K562 (cell line): ENCODE results near the gene MED16. TPM values are rescaled to one million over a fixed set of nuclear protein-coding genes. Genes with fewer than 3 reads are reported as not detected.

Experiments
- ZNF24 ChIP-seq: fragments of 450-650 bp; IDR thresholded peaks from 2 replicates; pipeline ENCODE4 v1.6.1; 2016
- polyA plus RNA-seq, 8 experiments: library from polyadenylated mRNA; depleted of rRNA in 4 of 8; stranded (reverse) in 5 of 8; unstranded in 3 of 8; fragments of >200 nt; fragmentation: Nextera tagmentation in 2 of 8; fragmentation: Illumina TruSeq in 1 of 8; extraction: Ambion mirVana in 2 of 8; extraction: Trizol in 1 of 8; gene quantifications; 2 replicates each; pipeline versions ENCODE4 v1.2.1 to v1.2.3, GENCODE V29; 2011 to 2014; ENCODE audit warnings: inconsistent platforms in 1 of 8, missing spikeins in 1 of 8
- total RNA-seq, 7 experiments: library from RNA; depleted of rRNA in 6 of 7; stranded (reverse); fragments of >200 nt in 6 of 7; fragmentation: Illumina TruSeq in 2 of 7; extraction: Trizol in 2 of 7; gene quantifications; 2 replicates each; pipeline versions ENCODE4 v1.2.1 to v1.2.3, GENCODE V29; 2011 to 2021; ENCODE audit warnings: low replicate concordance in 1 of 7
- TF ChIP-seq, protein P1 (sequence below), 2 experiments: fragments of 450-650 bp in 1 of 2; sonication (generic) in 1 of 2; formaldehyde crosslinking in 1 of 2; IDR thresholded peaks; 2 replicates each; pipeline versions ENCODE4 v1.7.1 to v1.9.0; 2016 to 2022; ENCODE audit warnings: inconsistent platforms in 1 of 2, mild to moderate bottlenecking in 1 of 2, missing genetic modification reagents in 1 of 2
- TF ChIP-seq, protein P2 (sequence below): fragments of 450-650 bp; formaldehyde crosslinking; IDR thresholded peaks from 2 replicates; pipeline ENCODE4 v1.4.0; 2020; ENCODE audit warnings: mild to moderate bottlenecking, moderate library complexity
- TF ChIP-seq, protein P3 (sequence below): fragments of 250-450 bp; sonication (Bioruptor Pico); IDR thresholded peaks from 2 replicates; pipeline ENCODE4 v1.5.0; 2021; ENCODE audit warnings: mild to moderate bottlenecking, moderate library complexity
- TF ChIP-seq, protein P4 (sequence below): fragments of 250-450 bp; sonication (Bioruptor Pico); IDR thresholded peaks from 2 replicates; pipeline ENCODE4 v1.4.0; 2020; ENCODE audit warnings: mild to moderate bottlenecking, moderate library complexity, borderline replicate concordance
- TF ChIP-seq, protein P5 (sequence below): sonication (generic); formaldehyde crosslinking; IDR thresholded peaks from 2 replicates; pipeline ENCODE4 v1.8.1; 2023; ENCODE audit warnings: mild to moderate bottlenecking, missing genetic modification reagents

The MED16 gene
- total and polyA plus RNA-seq, 9 of the 15 experiments (the other 6 are each of a cell fraction or from before 2014, with no cell fraction given): 0.89 to 59.9 (median 8.6) TPM

DNA sequence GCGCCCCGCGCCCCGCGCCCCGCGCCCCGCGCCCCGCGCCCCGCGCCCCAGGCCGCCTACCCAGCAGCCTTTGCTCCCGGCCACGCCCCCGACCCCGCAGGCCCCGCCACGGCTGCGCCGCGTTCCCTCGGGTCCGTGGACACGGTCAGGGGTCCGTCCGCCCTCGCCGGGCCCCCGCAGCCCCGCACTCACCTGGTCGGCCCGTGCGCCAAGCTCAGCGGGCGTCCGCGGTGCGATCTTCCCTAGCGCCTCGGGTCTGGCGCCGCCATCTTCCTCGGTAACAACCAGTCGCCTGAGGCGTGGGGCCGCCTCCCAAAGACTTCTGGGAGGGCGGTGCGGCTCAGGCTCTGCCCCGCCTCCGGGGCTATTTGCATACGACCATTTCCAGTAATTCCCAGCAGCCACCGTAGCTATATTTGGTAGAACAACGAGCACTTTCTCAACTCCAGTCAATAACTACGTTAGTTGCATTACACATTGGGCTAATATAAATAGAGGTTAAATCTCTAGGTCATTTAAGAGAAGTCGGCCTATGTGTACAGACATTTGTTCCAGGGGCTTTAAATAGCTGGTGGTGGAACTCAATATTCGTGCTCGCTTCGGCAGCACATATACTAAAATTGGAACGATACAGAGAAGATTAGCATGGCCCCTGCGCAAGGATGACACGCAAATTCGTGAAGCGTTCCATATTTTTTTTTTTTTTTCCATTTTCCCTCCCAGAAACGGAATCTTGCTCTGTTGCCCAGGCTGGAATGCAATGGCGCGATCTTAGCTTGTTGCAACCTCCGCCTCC is at the start of gene MED16, which contains the start of gene RNU6-9 (continued):
- TF ChIP-seq, protein P1, sequence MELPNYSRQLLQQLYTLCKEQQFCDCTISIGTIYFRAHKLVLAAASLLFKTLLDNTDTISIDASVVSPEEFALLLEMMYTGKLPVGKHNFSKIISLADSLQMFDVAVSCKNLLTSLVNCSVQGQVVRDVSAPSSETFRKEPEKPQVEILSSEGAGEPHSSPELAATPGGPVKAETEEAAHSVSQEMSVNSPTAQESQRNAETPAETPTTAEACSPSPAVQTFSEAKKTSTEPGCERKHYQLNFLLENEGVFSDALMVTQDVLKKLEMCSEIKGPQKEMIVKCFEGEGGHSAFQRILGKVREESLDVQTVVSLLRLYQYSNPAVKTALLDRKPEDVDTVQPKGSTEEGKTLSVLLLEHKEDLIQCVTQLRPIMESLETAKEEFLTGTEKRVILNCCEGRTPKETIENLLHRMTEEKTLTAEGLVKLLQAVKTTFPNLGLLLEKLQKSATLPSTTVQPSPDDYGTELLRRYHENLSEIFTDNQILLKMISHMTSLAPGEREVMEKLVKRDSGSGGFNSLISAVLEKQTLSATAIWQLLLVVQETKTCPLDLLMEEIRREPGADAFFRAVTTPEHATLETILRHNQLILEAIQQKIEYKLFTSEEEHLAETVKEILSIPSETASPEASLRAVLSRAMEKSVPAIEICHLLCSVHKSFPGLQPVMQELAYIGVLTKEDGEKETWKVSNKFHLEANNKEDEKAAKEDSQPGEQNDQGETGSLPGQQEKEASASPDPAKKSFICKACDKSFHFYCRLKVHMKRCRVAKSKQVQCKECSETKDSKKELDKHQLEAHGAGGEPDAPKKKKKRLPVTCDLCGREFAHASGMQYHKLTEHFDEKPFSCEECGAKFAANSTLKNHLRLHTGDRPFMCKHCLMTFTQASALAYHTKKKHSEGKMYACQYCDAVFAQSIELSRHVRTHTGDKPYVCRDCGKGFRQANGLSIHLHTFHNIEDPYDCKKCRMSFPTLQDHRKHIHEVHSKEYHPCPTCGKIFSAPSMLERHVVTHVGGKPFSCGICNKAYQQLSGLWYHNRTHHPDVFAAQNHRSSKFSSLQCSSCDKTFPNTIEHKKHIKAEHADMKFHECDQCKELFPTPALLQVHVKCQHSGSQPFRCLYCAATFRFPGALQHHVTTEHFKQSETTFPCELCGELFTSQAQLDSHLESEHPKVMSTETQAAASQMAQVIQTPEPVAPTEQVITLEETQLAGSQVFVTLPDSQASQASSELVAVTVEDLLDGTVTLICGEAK (IDR thresholded peaks at IDR 0.05): peak; percentile 90
- TF ChIP-seq, protein P1 (CRISPR knock-in tag; IDR thresholded peaks at IDR 0.05): no peak
- TF ChIP-seq, protein P2, sequence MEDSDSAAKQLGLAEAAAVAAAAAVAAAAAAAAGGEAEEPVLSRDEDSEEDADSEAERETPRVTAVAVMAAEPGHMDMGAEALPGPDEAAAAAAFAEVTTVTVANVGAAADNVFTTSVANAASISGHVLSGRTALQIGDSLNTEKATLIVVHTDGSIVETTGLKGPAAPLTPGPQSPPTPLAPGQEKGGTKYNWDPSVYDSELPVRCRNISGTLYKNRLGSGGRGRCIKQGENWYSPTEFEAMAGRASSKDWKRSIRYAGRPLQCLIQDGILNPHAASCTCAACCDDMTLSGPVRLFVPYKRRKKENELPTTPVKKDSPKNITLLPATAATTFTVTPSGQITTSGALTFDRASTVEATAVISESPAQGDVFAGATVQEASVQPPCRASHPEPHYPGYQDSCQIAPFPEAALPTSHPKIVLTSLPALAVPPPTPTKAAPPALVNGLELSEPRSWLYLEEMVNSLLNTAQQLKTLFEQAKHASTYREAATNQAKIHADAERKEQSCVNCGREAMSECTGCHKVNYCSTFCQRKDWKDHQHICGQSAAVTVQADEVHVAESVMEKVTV (CRISPR knock-in tag): peak; percentile 35; the same call in 1 of the 2 replicates
- TF ChIP-seq, protein P3, sequence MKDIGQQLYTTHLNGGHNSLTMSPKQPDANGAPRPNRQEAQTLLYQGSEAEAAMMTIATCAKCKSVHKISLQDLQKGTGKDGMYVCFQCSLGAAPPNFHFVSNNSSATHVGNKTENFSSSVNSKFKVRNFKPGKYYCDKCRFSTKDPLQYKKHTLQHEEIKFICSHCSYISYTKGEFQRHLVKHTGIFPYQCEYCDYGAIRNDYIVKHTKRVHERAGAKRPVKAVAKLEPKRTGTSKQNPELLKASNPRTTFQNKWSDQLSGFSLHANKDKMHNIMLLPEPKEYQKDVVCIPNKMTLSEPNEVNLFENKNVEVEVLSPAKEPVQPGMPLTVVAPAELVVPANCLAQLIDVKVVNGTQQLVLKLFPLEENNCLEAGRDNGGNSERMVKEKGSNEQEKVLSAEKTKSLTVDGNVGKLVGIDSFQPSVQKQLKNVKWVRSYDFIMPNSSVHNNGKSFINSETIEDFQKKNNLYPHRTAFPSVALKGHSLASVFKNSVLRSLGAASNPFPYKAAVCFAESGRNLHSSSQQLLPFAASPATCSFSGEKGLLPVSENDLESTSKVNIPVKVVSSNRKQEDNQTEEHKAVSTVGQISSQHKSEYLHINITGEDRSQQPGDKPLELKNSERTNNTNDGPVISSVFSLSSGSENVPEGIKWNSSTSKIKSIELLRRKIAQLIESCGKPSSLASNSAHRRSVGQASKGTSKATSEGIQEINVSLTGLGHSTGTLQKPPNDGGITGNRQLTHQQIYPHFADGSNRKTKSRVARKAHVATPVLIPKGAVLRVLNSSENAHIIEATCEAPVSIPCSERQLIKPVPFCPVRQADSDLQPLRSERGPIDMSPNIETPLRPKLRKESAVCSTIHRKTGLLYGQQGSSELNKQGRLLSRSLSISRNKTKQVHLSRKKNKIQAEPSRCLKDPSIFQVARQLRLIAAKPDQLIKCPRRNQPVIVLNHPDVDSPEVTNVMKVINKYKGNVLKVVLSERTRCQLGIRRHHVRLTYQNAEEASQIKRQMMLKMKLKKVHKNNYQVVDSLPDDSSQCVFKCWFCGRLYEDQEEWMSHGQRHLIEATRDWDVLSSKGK (CRISPR knock-in tag): no peak
- no peak for TF ChIP-seq ZNF24
- TF ChIP-seq, protein P4, sequence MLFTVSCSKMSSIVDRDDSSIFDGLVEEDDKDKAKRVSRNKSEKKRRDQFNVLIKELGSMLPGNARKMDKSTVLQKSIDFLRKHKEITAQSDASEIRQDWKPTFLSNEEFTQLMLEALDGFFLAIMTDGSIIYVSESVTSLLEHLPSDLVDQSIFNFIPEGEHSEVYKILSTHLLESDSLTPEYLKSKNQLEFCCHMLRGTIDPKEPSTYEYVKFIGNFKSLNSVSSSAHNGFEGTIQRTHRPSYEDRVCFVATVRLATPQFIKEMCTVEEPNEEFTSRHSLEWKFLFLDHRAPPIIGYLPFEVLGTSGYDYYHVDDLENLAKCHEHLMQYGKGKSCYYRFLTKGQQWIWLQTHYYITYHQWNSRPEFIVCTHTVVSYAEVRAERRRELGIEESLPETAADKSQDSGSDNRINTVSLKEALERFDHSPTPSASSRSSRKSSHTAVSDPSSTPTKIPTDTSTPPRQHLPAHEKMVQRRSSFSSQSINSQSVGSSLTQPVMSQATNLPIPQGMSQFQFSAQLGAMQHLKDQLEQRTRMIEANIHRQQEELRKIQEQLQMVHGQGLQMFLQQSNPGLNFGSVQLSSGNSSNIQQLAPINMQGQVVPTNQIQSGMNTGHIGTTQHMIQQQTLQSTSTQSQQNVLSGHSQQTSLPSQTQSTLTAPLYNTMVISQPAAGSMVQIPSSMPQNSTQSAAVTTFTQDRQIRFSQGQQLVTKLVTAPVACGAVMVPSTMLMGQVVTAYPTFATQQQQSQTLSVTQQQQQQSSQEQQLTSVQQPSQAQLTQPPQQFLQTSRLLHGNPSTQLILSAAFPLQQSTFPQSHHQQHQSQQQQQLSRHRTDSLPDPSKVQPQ: no peak
- TF ChIP-seq, protein P5, sequence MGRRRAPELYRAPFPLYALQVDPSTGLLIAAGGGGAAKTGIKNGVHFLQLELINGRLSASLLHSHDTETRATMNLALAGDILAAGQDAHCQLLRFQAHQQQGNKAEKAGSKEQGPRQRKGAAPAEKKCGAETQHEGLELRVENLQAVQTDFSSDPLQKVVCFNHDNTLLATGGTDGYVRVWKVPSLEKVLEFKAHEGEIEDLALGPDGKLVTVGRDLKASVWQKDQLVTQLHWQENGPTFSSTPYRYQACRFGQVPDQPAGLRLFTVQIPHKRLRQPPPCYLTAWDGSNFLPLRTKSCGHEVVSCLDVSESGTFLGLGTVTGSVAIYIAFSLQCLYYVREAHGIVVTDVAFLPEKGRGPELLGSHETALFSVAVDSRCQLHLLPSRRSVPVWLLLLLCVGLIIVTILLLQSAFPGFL (CRISPR knock-in tag): 0 out of 2 replicates have a peak, but pooled peaks have one; percentile 74
